HEK293 (cell line): ENCODE data around the gene DCAF8.

Experiments
- CTCF ChIA-PET: fragments of 350-600 bp; formaldehyde crosslinking; extraction: SDS; loops from one replicate; lab custom pipeline; 2021; ENCODE audit warnings: antibody characterized with exemption; lab: Yijun Ruan, JAX
- POLR2A ChIA-PET: fragments of 300-600 bp; formaldehyde crosslinking; extraction: SDS; loops from one replicate; lab custom pipeline; 2020; ENCODE audit warnings: antibody characterized with exemption, inconsistent platforms; lab: Yijun Ruan, JAX
- H3K27ac ChIP-seq: fragments of 200-500 bp; sonication (Bioruptor generic); 2 replicates; pipeline ENCODE4 v1.5.1; 2014; ENCODE audit warnings: low read depth, low read length, control low read depth, inconsistent platforms; ENCODE audit errors: extremely low read depth
- H3K36me3 ChIP-seq, 2 experiments: fragments of 200-500 bp in 1 of 2; sonication (Bioruptor generic) in 1 of 2; 1 replicate in 1 of 2; 2 replicates in 1 of 2; pipeline ENCODE4 v1.5.1; 2014 to 2017; ENCODE audit warnings: inconsistent platforms in 2 of 2, low read length in 2 of 2; ENCODE audit not compliant: control insufficient read depth in 2 of 2, insufficient read depth in 1 of 2
- H3K4me1 ChIP-seq: fragments of 200-500 bp; sonication (Bioruptor generic); 2 replicates; pipeline ENCODE4 v1.5.1; 2014; ENCODE audit warnings: mild to moderate bottlenecking, low read length, inconsistent platforms; ENCODE audit not compliant: control insufficient read depth, insufficient read depth
- H3K4me3 ChIP-seq: 2 replicates; pipeline ENCODE4 v1.5.1; 2011; ENCODE audit warnings: low read depth, mild to moderate bottlenecking, control low read depth, low read length, moderate library complexity
- H3K9me3 ChIP-seq: fragments of 200-500 bp; sonication (Bioruptor generic); 2 replicates; pipeline ENCODE4 v1.5.1; 2014; ENCODE audit warnings: low read depth, low read length, inconsistent platforms; ENCODE audit not compliant: control insufficient read depth, insufficient read depth
- GLIS1 ChIP-seq: fragments of 450-650 bp; formaldehyde crosslinking; IDR thresholded peaks from 2 replicates; pipeline ENCODE4 v1.5.1; 2016; ENCODE audit warnings: missing biosample characterization, missing genetic modification characterization
- KLF17 ChIP-seq: fragments of 450-650 bp; formaldehyde crosslinking; IDR thresholded peaks from 2 replicates; pipeline ENCODE4 v1.5.1; 2016; ENCODE audit warnings: missing biosample characterization, missing genetic modification characterization
- KLF9 ChIP-seq: fragments of 450-650 bp; formaldehyde crosslinking; IDR thresholded peaks from 2 replicates; pipeline ENCODE4 v1.5.1; 2016; ENCODE audit warnings: missing biosample characterization, missing genetic modification characterization, low read depth
- PRDM10 ChIP-seq: fragments of 450-650 bp; formaldehyde crosslinking; IDR thresholded peaks from 2 replicates; pipeline ENCODE4 v1.5.1; 2016; ENCODE audit warnings: missing biosample characterization, missing genetic modification characterization
- ZBTB48 ChIP-seq: fragments of 450-650 bp; formaldehyde crosslinking; IDR thresholded peaks from 2 replicates; pipeline ENCODE4 v1.5.1; 2016; ENCODE audit warnings: missing biosample characterization, missing genetic modification characterization
- ZFP3 ChIP-seq: fragments of 450-650 bp; formaldehyde crosslinking; IDR thresholded peaks from 2 replicates; pipeline ENCODE4 v1.5.1; 2016; ENCODE audit warnings: low read depth, missing biosample characterization, missing genetic modification characterization
- ZFP69B ChIP-seq: fragments of 450-650 bp; formaldehyde crosslinking; IDR thresholded peaks from 2 replicates; pipeline ENCODE4 v1.5.1; 2016; ENCODE audit warnings: missing biosample characterization, missing genetic modification characterization
- ZNF10 ChIP-seq: fragments of 450-650 bp; formaldehyde crosslinking; IDR thresholded peaks from 2 replicates; pipeline ENCODE4 v1.5.1; 2017; ENCODE audit warnings: missing biosample characterization, missing genetic modification characterization
- ZNF157 ChIP-seq: fragments of 450-650 bp; formaldehyde crosslinking; IDR thresholded peaks from 2 replicates; pipeline ENCODE4 v1.5.1; 2016; ENCODE audit warnings: missing biosample characterization, missing genetic modification characterization
- ZNF214 ChIP-seq: fragments of 450-650 bp; formaldehyde crosslinking; IDR thresholded peaks from 2 replicates; pipeline ENCODE4 v1.5.1; 2017; ENCODE audit warnings: missing biosample characterization, mild to moderate bottlenecking, missing genetic modification characterization, borderline replicate concordance
- ZNF324 ChIP-seq: fragments of 450-650 bp; formaldehyde crosslinking; IDR thresholded peaks from 2 replicates; pipeline ENCODE4 v1.5.1; 2016; ENCODE audit warnings: missing biosample characterization, missing genetic modification characterization
- ZNF362 ChIP-seq: fragments of 450-650 bp; formaldehyde crosslinking; IDR thresholded peaks from 2 replicates; pipeline ENCODE4 v1.5.1; 2016; ENCODE audit warnings: missing biosample characterization, missing genetic modification characterization
- ZNF433 ChIP-seq: fragments of 450-650 bp; formaldehyde crosslinking; IDR thresholded peaks from 2 replicates; pipeline ENCODE4 v1.5.1; 2016; ENCODE audit warnings: missing biosample characterization, missing genetic modification characterization, low read depth
- ZNF501 ChIP-seq: fragments of 450-650 bp; formaldehyde crosslinking; IDR thresholded peaks from 2 replicates; pipeline ENCODE4 v1.5.1; 2016; ENCODE audit warnings: missing biosample characterization, missing genetic modification characterization
- ZNF510 ChIP-seq: fragments of 450-650 bp; formaldehyde crosslinking; IDR thresholded peaks from 2 replicates; pipeline ENCODE4 v1.5.1; 2018; ENCODE audit warnings: mild to moderate bottlenecking, missing genetic modification characterization, missing biosample characterization; ENCODE audit not compliant: insufficient replicate concordance
- ZNF529 ChIP-seq: fragments of 450-650 bp; formaldehyde crosslinking; IDR thresholded peaks from 2 replicates; pipeline ENCODE4 v1.5.1; 2017; ENCODE audit warnings: missing genetic modification characterization, missing biosample characterization; ENCODE audit not compliant: insufficient replicate concordance
- ZNF600 ChIP-seq: fragments of 450-650 bp; formaldehyde crosslinking; IDR thresholded peaks from 2 replicates; pipeline ENCODE4 v1.5.1; 2016; ENCODE audit warnings: missing biosample characterization, missing genetic modification characterization
- ZNF610 ChIP-seq: fragments of 450-650 bp; formaldehyde crosslinking; IDR thresholded peaks from 2 replicates; pipeline ENCODE4 v1.5.1; 2016; ENCODE audit warnings: missing biosample characterization, missing genetic modification characterization, borderline replicate concordance
- ZNF654 ChIP-seq: fragments of 450-650 bp; formaldehyde crosslinking; IDR thresholded peaks from 2 replicates; pipeline ENCODE4 v1.5.1; 2016; ENCODE audit warnings: low read depth, missing biosample characterization, missing genetic modification characterization
- ZNF701 ChIP-seq: fragments of 450-650 bp; formaldehyde crosslinking; IDR thresholded peaks from 2 replicates; pipeline ENCODE4 v1.5.1; 2016; ENCODE audit warnings: missing biosample characterization, missing genetic modification characterization
- ZNF747 ChIP-seq: fragments of 450-650 bp; formaldehyde crosslinking; IDR thresholded peaks from 2 replicates; pipeline ENCODE4 v1.5.1; 2016; ENCODE audit warnings: missing biosample characterization, missing genetic modification characterization
- ZNF776 ChIP-seq: fragments of 450-650 bp; formaldehyde crosslinking; IDR thresholded peaks from 2 replicates; pipeline ENCODE4 v1.5.0; 2017; ENCODE audit warnings: missing biosample characterization, missing genetic modification characterization, borderline replicate concordance
- ZNF830 ChIP-seq: fragments of 450-650 bp; IDR thresholded peaks from 2 replicates; pipeline ENCODE4 v1.5.0; 2018; ENCODE audit warnings: missing biosample characterization, missing genetic modification characterization, low read depth, mild to moderate bottlenecking, moderate library complexity
- TF ChIP-seq, protein P1 (sequence below): fragments of 450-650 bp; formaldehyde crosslinking; IDR thresholded peaks from 2 replicates; pipeline ENCODE4 v1.5.1; 2016; ENCODE audit warnings: missing biosample characterization, missing genetic modification characterization

The DCAF8 gene

DNA sequence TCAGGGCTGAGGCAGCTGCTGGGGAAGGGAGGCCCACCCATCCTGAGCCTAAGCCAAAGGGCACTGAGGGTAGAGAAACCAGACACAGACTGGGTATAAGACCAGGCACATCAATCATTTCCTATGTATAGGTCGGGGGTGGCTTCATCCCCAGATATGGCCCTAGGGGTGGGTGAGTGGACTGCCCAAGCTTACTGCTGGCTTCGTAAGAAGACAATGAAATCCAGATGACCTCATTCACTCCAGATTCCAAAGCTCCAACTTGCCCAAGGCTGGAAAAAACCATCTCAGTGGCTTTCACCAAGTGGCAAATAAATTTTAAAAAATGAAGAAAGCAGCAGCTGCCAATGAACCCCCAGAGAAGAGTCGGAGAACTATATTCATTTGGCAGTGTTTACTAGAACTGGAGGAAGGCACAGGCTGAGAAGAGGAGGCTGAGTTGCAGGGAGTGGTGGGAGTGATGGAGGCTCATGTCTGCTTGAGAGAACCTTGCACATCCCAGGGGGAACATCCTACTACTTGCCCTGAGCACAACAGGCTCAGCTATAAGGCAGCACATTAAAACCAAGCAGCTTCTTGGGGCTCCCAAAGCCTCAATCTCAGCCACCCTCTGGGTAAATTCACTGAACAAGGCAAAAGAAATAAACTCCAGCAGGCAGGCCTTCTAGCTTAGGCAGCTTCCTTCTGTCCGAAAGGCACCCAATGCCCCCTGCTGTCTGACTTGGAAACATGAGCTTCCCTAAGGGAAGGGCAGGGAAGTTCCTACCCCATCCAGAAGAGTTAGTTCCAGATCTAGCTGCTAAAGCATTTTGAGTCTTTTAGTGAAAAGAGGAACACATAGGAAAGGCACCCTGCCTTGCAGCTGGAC, 43.1 kb downstream of the DCAF8 start:
- Histone ChIP-seq H3K27ac (no peak overlapping the region; the same call in 1 of the 2 replicates), H3K9me3 (no peaks in the 10 kb centered on the region), H3K4me3 (no peak overlapping the region), H3K36me3 (peaks cover 48 to 100% of the 10 kb centered on the region in 2 experiments), H3K4me1 (no peaks in the 10 kb centered on the region)
- ChIA-PET POLR2A (interaction anchor here (0.6 to 1.7 kb wide), 9 partner anchors 9 to 188 kb away, joined by 3 to 9 read pairs (median 4); partner anchors contain the start of gene IGSF8), CTCF (interaction anchor here (0.6 to 6.2 kb wide), 41 partner anchors 8 to 1168 kb away, joined by 3 to 94 read pairs (median 4); partner anchors contain the start of genes CASQ1, IGSF8 and PEA15)
- peak; percentile 20 for TF ChIP-seq ZNF654 (tag by site-specific recombination)
- no peak for TF ChIP-seq KLF17
- TF ChIP-seq PRDM10 = peak; percentile 47
- TF ChIP-seq ZFP3 (tag by site-specific recombination) = no peak
- TF ChIP-seq ZBTB48 (tag by site-specific recombination) = peak; percentile 81
- TF ChIP-seq ZNF501 = no peak
- no peak for TF ChIP-seq ZNF701 (tag by site-specific recombination)
- no peak for TF ChIP-seq ZNF157 (tag by site-specific recombination)
- TF ChIP-seq, protein P1, sequence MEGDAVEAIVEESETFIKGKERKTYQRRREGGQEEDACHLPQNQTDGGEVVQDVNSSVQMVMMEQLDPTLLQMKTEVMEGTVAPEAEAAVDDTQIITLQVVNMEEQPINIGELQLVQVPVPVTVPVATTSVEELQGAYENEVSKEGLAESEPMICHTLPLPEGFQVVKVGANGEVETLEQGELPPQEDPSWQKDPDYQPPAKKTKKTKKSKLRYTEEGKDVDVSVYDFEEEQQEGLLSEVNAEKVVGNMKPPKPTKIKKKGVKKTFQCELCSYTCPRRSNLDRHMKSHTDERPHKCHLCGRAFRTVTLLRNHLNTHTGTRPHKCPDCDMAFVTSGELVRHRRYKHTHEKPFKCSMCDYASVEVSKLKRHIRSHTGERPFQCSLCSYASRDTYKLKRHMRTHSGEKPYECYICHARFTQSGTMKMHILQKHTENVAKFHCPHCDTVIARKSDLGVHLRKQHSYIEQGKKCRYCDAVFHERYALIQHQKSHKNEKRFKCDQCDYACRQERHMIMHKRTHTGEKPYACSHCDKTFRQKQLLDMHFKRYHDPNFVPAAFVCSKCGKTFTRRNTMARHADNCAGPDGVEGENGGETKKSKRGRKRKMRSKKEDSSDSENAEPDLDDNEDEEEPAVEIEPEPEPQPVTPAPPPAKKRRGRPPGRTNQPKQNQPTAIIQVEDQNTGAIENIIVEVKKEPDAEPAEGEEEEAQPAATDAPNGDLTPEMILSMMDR (tag by site-specific recombination) = peak; percentile 69; the same call in 1 of the 2 replicates
- TF ChIP-seq ZNF529 (tag by site-specific recombination) = no peak
- peak; percentile 35; the same call in 1 of the 2 replicates for TF ChIP-seq GLIS1
- no peak for TF ChIP-seq ZNF830 (tag by site-specific recombination)
- no peak for TF ChIP-seq ZNF10 (tag by site-specific recombination)
- no peak for TF ChIP-seq ZNF610 (tag by site-specific recombination)
- TF ChIP-seq KLF9 (tag by site-specific recombination) = no peak

DNA sequence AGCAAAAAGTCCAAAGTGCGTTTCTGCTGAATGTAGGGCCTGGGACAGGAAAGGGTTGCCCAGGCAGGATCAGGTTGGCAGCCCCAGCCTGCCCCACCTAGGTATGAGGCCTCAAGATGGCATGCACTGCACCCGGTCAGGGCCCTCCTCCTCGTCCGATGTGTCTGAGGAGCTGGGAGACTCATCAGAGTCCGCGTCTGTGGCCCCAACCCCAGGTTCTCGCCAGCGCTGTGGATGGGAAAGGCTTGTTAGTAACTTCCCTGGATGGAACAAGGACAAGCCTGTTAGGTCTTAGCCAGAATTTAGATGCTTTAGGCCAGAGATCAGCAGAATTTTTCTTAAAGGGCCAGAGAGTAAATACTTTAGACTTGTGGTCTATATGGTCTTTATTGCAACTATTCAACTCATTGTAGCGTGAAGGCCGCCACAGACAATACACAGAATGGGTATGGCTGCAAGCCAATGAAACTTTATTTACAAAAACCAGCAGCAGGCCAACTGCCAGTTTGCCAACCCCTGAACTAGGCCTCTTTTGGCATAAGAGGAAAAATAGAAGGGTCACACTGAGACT, 44.8 kb downstream of the DCAF8 start:
- no peaks in the 10 kb centered on the region for H3K9me3 ChIP-seq
- ChIA-PET CTCF (interaction anchor here (0.8 to 6.2 kb wide), 5 partner anchors 18 to 114 kb away, joined by 3 to 94 read pairs (median 43); partner anchors contain the start of gene CASQ1), POLR2A (interaction anchor here (1.4 kb wide), 1 partner anchor 10 kb away, joined by 3 read pairs; no protein-coding TSS in a partner anchor)
- peaks cover 31 to 100% of the 10 kb centered on the region in 2 experiments; a peak in 2 of 3 replicates for H3K36me3 ChIP-seq
- H3K27ac ChIP-seq = no peak overlapping the region
- no peak overlapping the region for H3K4me3 ChIP-seq
- no peaks in the 10 kb centered on the region for H3K4me1 ChIP-seq
- no peak for TF ChIP-seq ZNF433
- TF ChIP-seq ZNF510 (tag by site-specific recombination) = no peak
- no peak for TF ChIP-seq ZNF157 (tag by site-specific recombination)
- TF ChIP-seq ZNF776 = no peak
- no peak for TF ChIP-seq ZNF324 (tag by site-specific recombination)
- TF ChIP-seq ZNF600 (tag by site-specific recombination) = no peak
- TF ChIP-seq ZFP69B (tag by site-specific recombination) = no peak
- no peak for TF ChIP-seq ZNF362 (tag by site-specific recombination)
- TF ChIP-seq ZNF747 (tag by site-specific recombination) = no peak
- no peak for TF ChIP-seq ZNF214 (tag by site-specific recombination)
